ENCODE measurements around the gene IFNL3.

GRCh38 chr19:39251081-39251480 is 6.3 kb upstream of the IFNL3 start:
- no peak for TF ChIP-seq CTCF (conservative IDR thresholded peaks at IDR 0.05)
- no peak for TF ChIP-seq ZFX (IDR thresholded peaks at IDR 0.05)

Data from C4-2B (cell line).